Osteocyte (in vitro differentiated cells): ENCODE data around the gene ISOC1. TPM values are rescaled to one million over a fixed set of nuclear protein-coding genes. Genes with fewer than 3 reads are reported as not detected.
A peak's percentile ranks its signal among the peaks of the same experiment; 100 is the strongest.

ENCODE experiments used
- DNase-seq: peaks from one replicate; pipeline ENCODE4 v3.0.0; 2021; ENCODE audit warnings: mixed read lengths; ENCODE audit not compliant: unreplicated experiment; ENCODE audit errors: extremely low spot score
- H3K27ac Mint-ChIP-seq: one replicate; pipeline ENCODE4 v1.8.0; 2021; ENCODE audit warnings: mild to moderate bottlenecking, mixed read lengths; ENCODE audit not compliant: unreplicated experiment
- H3K27me3 Mint-ChIP-seq: one replicate; pipeline ENCODE4 v1.8.0; 2021; ENCODE audit warnings: mixed read lengths; ENCODE audit not compliant: unreplicated experiment
- H3K36me3 Mint-ChIP-seq: one replicate; pipeline ENCODE4 v1.8.0; 2021; ENCODE audit warnings: mixed read lengths; ENCODE audit not compliant: unreplicated experiment
- H3K4me1 Mint-ChIP-seq: one replicate; pipeline ENCODE4 v1.8.0; 2021; ENCODE audit warnings: mixed read lengths; ENCODE audit not compliant: unreplicated experiment
- H3K4me3 Mint-ChIP-seq: one replicate; pipeline ENCODE4 v1.8.0; 2021; ENCODE audit warnings: mild to moderate bottlenecking, moderate library complexity, mixed read lengths; ENCODE audit not compliant: unreplicated experiment
- H3K9me3 Mint-ChIP-seq: one replicate; pipeline ENCODE4 v1.8.0; 2021; ENCODE audit warnings: mixed read lengths; ENCODE audit not compliant: unreplicated experiment
- CTCF ChIP-seq: fragments of 200-600 bp; sonication (generic); IDR thresholded peaks from 2 replicates; pipeline ENCODE4 v1.5.0; 2021; ENCODE audit warnings: antibody characterized with exemption, mild to moderate bottlenecking, moderate library complexity
- total RNA-seq: library from RNA; stranded (reverse); gene quantifications from 2 replicates; pipeline ENCODE4 v1.2.1, GENCODE V29; 2021

Gene ISOC1
- total RNA-seq, 1 donor from 2014 or later: 7.2 TPM

DNA sequence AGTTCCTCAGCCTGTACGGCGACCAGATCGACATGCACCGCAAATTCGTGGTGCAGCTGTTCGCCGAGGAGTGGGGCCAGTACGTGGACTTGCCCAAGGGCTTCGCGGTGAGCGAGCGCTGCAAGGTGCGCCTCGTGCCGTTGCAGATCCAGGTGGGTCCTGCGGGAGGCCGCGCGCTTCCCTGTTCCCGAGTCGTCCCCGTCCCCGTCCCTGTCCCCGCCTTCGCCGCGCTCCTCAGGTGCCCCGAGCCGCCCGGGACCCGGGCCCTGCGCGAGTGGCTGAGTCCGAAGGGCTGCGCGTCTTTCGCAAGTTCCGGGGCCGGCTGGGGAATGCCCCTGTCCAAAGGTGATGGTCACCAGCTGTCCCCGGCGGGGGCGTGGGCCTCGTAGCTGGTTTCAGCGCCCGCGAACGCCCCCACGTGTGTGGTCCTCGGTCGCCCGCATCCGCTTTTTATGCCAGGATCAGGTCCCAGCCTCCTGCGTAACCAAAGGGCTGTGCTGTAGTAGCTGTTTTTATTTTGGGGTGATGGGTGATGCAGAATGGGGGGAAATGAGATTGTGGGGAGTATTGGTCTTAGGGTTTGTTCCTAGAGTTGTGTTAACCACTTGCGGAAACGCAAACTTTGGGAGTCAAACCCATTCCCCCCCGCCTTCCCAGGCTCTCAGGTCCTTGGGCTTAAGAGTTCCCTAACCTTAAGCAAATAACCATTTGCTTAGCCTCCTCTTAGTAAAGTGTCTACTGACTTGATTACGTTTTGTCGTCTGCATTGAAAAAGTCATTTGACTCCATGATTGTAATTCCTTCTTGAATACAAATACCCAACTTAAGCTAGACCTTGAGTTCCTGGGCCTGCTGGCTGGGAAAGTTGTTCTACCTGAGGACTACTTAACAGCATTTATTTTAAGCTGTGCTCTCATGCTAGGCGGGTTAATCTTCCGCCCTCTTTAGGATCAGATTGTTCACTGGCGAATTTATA, 663 bp downstream of the ISOC1 start:
- TF ChIP-seq CTCF: no peak
- H3K4me1 Mint-ChIP-seq: peaks cover 12% of the 10 kb centered on the region
- no peaks in the 10 kb centered on the region for H3K9me3 Mint-ChIP-seq
- H3K27me3 Mint-ChIP-seq: peaks cover 27% of the 10 kb centered on the region
- no peak overlapping the region for H3K27ac Mint-ChIP-seq
- peak; percentile 86 for DNase-seq
- no peaks in the 10 kb centered on the region for H3K36me3 Mint-ChIP-seq
- peak overlapping the region; percentile 74 for H3K4me3 Mint-ChIP-seq

GRCh38 chr5:129096382-129096991, 1.9 kb downstream of the ISOC1 start:
- Mint-ChIP-seq H3K27me3 (peaks cover 14% of the 10 kb centered on the region), H3K4me1 (peaks cover 12% of the 10 kb centered on the region), H3K9me3 (no peaks in the 10 kb centered on the region), H3K36me3 (no peaks in the 10 kb centered on the region), H3K4me3 (no peak overlapping the region), H3K27ac (no peak overlapping the region)
- no peak for TF ChIP-seq CTCF
- DNase-seq: no peak

GRCh38 chr5:129097498-129098296, 3.1 kb downstream of the ISOC1 start:
- Mint-ChIP-seq H3K27ac (no peak overlapping the region), H3K36me3 (no peaks in the 10 kb centered on the region), H3K27me3 (peaks cover 5% of the 10 kb centered on the region), H3K4me1 (peaks cover 12% of the 10 kb centered on the region), H3K9me3 (no peaks in the 10 kb centered on the region), H3K4me3 (no peak overlapping the region)
- TF ChIP-seq CTCF: no peak
- no peak for DNase-seq

- no peak for TF ChIP-seq CTCF
- Mint-ChIP-seq H3K36me3 (no peaks in the 10 kb centered on the region), H3K4me1 (peaks cover 12% of the 10 kb centered on the region), H3K27me3 (no peaks in the 10 kb centered on the region), H3K27ac (no peak overlapping the region), H3K4me3 (no peak overlapping the region), H3K9me3 (no peaks in the 10 kb centered on the region)
- no peak for DNase-seq
Measured at GRCh38 chr5:129098488-129099183, 4.1 kb downstream of the ISOC1 start.
